HAP-1 (cell line): ENCODE data around the gene SCMH1.

Experiments used
- DNase-seq, 2 experiments: peaks; one replicate each; pipeline ENCODE4 v3.0.0-alpha.2; 2016 to 2020; ENCODE audit warnings: low spot score in 2 of 2
- H3K27me3 ChIP-seq: fragments of 250-450 bp; sonication (Bioruptor Pico); 2 replicates; pipeline ENCODE4 v1.5.1; 2020; ENCODE audit warnings: low read depth, mild to moderate bottlenecking, moderate library complexity
- H3K36me3 ChIP-seq: fragments of 250-450 bp; sonication (Bioruptor Pico); replicated peaks from 2 replicates; pipeline ENCODE4 v1.5.1; 2020; ENCODE audit warnings: mild to moderate bottlenecking
- H3K4me1 ChIP-seq: fragments of 250-450 bp; sonication (Bioruptor Pico); 2 replicates; pipeline ENCODE4 v1.5.1; 2020; ENCODE audit warnings: mild to moderate bottlenecking
- H3K4me3 ChIP-seq: fragments of 250-450 bp; sonication (Bioruptor Pico); 2 replicates; pipeline ENCODE4 v1.5.1; 2020; ENCODE audit warnings: mild to moderate bottlenecking, moderate library complexity
- H3K9me3 ChIP-seq: fragments of 250-450 bp; sonication (Bioruptor Pico); 2 replicates; pipeline ENCODE4 v1.5.1; 2020; ENCODE audit warnings: mild to moderate bottlenecking, moderate library complexity
- in situ Hi-C: fragments of 300-500 bp; cut with MboI; formaldehyde crosslinking; loops from 3 replicates; pipeline ENCODE4 v1.14.3; 2020; ENCODE audit warnings: low sequenced_read_pairs, inconsistent platforms, mixed read lengths

The SCMH1 gene

DNA sequence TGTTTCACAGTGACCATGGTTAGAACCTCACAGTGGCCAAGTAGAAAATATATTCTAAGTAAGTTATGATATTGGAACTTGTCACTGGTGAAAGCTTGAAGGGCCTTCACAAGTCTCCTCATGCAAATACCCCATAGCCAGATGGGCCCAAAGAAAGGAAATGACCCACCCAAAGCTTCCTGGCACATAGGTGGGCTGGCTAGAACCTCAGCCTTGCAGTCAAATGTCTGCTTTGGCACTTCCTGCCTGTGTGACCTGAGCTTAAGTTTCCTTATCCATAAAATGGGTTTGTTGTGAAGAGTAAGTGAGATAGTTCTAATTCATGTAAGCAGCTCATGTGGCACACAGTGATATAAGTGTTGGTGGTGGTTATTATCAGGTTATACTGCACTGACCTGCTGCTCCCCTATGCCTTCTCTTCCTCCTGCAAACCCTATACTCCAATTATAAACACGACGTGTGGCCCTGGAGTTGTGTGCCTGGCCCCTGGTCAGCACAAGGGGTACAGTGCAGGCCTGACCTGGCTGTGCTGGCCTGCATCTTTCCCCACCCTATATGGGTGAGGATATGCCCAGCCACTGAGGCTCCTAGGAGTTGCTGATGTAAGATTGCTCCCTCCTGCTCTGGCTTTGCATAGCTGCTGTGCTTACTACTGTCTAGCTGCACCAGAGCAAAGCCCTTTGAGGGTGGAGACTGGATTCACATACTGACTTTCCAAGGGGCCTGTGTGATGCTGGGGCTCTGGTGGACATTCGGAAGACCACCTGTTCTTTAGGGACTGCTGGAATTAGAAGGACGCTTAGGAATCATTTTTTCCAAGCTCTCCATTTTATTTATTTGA, 215.9 kb downstream of the SCMH1 start:
- peaks cover 20% of the 10 kb centered on the region for H3K36me3 ChIP-seq
- no peaks in the 10 kb centered on the region for H3K4me1 ChIP-seq
- in situ Hi-C loops: no loop called here
- H3K9me3 ChIP-seq: no peaks in the 10 kb centered on the region
- DNase-seq: no peak
- no peak overlapping the region for H3K4me3 ChIP-seq
- H3K27me3 ChIP-seq: no peaks in the 10 kb centered on the region

DNA sequence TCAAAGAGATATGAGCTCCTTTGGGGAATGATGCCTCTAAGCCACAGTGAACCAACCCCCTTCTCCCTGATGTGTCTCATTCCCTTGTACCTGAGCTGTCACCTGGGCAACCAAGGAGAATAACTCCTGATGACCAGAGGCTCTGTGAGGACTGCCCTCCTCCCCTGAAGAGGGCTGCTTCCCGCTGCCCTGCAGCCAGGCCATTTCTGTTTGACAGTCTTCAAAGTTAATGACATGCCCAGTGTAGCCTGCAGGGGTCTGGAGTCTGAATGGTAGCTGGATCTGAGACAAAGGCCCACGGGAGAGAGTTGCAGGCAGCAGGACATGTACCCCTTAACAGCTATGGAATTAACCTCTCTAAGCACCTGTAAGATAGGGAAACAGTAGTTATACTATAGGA, 217.2 kb downstream of the SCMH1 start:
- peaks cover 20% of the 10 kb centered on the region for H3K36me3 ChIP-seq
- DNase-seq: no peak
- H3K4me3 ChIP-seq: no peak overlapping the region
- no peaks in the 10 kb centered on the region for H3K27me3 ChIP-seq
- H3K4me1 ChIP-seq: no peaks in the 10 kb centered on the region
- H3K9me3 ChIP-seq: no peaks in the 10 kb centered on the region
- in situ Hi-C loops: no loop called here

DNA sequence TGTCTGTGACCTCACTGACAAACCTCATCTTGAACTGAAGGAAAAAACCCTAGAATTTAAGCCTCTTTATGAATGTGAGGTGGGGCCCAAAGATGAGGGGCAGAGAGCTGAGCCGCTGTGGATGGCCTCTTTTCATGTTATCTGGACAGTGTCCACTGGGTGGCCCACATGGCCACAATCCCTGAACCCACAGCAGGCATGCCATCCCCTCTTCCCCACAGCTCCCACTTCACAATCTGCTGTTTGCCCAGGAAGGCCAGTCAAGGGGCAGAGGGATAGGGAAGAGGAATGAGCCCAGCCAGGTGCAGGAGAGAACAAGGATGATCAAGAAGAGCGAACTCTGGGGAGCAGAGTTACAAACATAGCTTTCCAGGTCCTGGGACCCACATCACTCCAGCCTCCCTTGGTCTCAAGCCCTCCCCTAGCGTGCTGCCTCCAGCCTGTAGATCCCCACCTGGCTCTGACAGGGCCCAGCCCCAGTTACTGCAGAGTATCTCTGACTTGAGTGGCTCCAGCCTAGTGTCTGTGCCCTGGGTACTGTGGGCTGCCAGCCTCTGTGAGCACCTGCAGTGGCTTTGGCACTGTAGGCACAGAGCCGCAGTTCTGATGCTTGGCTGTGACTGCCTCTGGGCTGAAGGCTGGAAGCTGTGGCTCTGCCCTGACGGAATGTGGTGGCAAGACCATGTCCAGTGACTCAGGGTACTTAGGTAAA, 218.7 kb downstream of the SCMH1 start:
- Histone ChIP-seq H3K9me3 (no peaks in the 10 kb centered on the region), H3K4me1 (no peaks in the 10 kb centered on the region), H3K27me3 (no peaks in the 10 kb centered on the region), H3K36me3 (peaks cover 12% of the 10 kb centered on the region), H3K4me3 (no peak overlapping the region)
- DNase-seq: no peak
- in situ Hi-C loops: no loop called here

DNA sequence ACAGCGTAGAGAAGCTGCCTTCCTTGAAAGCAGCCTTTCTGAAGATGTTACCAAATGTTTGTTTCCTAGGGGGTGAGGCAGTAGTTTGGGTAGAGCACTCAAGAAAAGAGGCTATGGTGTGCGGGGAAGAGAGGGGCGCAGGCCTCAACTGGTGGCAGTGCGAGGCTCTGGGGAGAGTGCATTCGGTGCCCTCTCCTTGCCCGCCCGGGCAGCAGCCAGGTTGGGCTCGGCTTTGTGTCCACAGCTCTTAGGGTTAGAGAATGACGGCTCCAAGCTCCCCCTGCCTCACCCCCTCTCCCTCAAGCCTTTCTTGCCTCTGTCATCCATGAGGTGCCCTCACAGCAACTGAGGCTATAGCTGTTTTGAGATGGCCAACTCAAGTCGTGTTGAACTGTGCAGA, 219.7 kb downstream of the SCMH1 start:
- no peak for DNase-seq
- no peaks in the 10 kb centered on the region for H3K9me3 ChIP-seq
- no peaks in the 10 kb centered on the region for H3K4me1 ChIP-seq
- in situ Hi-C loops: no loop called here
- H3K4me3 ChIP-seq: no peak overlapping the region
- no peaks in the 10 kb centered on the region for H3K27me3 ChIP-seq
- H3K36me3 ChIP-seq: peaks cover 17% of the 10 kb centered on the region

DNA sequence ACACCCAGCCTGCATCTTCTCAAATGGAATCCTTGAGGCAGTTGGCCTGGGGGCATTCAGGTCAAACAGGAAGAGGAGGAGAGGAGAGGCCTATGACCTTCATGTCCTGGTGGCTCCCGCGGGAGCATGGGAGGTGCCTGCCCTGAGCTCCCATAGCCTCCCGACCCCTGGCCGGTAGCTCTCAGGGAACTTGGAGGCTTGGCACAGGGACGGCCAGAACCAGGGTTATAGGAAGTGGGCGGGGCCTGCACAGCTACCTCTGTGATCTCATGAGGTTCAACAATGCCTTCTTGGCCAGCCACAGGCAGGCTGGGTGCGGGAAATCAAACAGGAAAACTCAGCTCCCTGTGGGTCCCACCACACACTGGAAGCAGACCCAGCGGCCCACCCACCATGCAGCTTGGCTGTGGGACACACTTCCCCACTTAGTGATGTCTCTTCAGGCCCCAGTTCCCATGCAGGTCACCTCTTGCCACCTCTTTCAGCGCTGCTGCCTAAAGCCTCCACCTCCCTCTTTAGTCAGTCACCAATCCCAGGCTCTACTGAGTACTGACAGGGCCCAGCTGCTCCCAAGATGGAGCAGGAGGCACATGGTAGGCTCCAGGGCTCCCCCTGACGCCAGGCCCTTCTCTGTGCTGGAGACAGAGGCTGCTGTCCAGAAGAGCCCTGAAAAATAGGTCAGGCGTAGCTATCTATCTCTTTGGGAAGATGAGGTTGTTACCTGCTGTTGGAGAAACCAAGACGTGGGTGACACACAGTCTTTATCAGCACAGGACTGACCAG, 220.4 kb downstream of the SCMH1 start, which contains the start of gene SLFNL1:
TSS of gene SLFNL1 (minus strand) at position 200 of the 783 bp plus-strand sequence. CDS start 1,065 bp downstream, outside the sequence.
- in situ Hi-C loops: no loop called here
- no peaks in the 10 kb centered on the region for H3K9me3 ChIP-seq
- no peaks in the 10 kb centered on the region for H3K4me1 ChIP-seq
- peak in 1 of 2 experiments; percentile 51 for DNase-seq
- H3K36me3 ChIP-seq: peaks cover 19% of the 10 kb centered on the region
- H3K4me3 ChIP-seq: no peak within 1 kb of the TSS
- H3K27me3 ChIP-seq: no peaks in the 10 kb centered on the region

DNA sequence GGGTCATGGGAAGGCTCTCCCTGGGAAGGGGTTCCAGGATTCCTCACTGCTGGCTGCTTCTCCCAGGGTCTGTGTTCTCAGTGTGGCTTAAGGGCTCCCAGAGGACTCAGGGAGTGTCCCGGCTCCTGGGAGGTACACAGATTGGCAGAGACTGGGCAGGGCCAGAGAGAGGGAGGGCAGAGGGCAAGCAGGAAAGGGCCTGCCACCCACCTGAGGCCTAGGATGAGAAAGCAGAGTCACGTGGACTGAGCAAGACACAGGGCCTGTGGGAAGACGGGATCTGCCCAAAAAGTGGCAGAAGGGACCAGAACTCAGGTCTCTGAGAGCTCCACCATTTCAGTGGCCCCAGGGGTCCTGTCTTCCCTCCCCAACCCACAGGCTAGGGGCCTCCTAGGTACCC, 221.5 kb downstream of the SCMH1 start:
- in situ Hi-C loops: no loop called here
- H3K4me1 ChIP-seq: no peaks in the 10 kb centered on the region
- no peaks in the 10 kb centered on the region for H3K9me3 ChIP-seq
- DNase-seq: no peak
- H3K27me3 ChIP-seq: no peaks in the 10 kb centered on the region
- H3K36me3 ChIP-seq: peaks cover 28% of the 10 kb centered on the region
- no peak overlapping the region for H3K4me3 ChIP-seq

DNA sequence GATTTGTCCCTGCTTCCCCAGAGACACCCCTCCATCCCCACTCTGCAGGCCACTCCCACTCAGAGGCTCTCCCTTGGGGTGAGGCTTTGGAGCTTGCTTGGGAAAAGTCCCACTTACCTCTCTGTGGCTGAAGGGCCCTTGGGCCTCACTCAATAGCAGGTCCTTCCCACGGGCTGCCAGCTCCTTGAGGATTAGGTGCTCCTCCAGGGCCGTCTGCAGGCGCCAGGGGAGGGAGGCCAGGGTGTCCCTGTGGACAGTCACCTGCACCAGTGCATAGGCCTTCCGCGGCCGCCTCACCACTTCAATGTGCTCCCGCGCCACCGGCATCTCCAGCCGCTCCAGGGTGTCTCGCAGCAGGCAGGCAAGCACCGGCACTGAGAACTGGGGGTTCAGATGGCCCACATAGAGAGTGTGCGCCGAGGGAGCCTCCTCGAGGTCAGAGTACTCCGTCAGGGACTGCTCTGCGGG, 222.0 kb downstream of the SCMH1 start:
- DNase-seq: no peak
- Histone ChIP-seq H3K9me3 (no peaks in the 10 kb centered on the region), H3K4me1 (no peaks in the 10 kb centered on the region), H3K4me3 (no peak overlapping the region), H3K27me3 (no peaks in the 10 kb centered on the region), H3K36me3 (peaks cover 32% of the 10 kb centered on the region)
- in situ Hi-C loops: no loop called here

DNA sequence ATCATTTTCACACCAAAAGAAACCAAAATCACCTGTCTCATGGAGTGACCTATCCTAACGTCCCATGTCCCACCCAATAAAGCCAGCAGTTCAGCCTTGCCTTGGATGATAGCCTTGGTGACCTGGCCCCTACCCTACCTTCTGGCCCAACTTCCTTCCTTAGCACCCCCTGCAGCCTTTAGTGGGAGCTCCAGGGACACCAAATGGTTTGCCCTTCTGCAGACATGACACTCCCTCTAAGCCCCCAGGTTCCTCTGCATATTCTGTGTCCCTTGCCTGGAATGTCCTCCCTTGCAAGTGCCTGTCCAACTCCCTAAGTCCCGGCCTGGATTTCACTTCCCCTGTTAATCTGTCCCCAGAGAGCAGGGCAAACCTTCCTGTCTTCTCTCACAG, 222.8 kb downstream of the SCMH1 start:
- in situ Hi-C loops: no loop called here
- Histone ChIP-seq H3K4me1 (no peaks in the 10 kb centered on the region), H3K36me3 (peaks cover 35% of the 10 kb centered on the region), H3K27me3 (no peaks in the 10 kb centered on the region), H3K4me3 (no peak overlapping the region), H3K9me3 (no peaks in the 10 kb centered on the region)
- DNase-seq: no peak

DNA sequence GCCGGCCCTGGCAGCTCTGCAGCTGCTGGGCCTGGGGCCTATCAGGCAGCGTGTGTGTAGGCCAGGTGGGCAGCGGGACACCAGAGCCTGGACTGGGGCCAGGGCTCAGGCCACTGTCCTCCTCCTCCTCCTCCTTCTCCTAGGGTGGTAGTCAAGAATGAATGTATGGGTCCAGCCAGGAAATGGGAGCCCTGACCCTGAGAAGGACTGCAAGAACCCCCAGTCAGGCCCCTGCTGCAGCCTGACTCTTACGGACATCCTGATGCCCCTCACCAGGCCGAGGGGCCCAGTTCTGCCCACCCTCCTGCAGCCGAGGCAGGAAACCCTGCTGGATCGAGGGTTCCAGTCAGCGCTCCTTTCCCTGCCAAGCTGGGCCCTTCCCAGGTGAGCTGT, 224.1 kb downstream of the SCMH1 start:
- DNase-seq: no peak

DNA sequence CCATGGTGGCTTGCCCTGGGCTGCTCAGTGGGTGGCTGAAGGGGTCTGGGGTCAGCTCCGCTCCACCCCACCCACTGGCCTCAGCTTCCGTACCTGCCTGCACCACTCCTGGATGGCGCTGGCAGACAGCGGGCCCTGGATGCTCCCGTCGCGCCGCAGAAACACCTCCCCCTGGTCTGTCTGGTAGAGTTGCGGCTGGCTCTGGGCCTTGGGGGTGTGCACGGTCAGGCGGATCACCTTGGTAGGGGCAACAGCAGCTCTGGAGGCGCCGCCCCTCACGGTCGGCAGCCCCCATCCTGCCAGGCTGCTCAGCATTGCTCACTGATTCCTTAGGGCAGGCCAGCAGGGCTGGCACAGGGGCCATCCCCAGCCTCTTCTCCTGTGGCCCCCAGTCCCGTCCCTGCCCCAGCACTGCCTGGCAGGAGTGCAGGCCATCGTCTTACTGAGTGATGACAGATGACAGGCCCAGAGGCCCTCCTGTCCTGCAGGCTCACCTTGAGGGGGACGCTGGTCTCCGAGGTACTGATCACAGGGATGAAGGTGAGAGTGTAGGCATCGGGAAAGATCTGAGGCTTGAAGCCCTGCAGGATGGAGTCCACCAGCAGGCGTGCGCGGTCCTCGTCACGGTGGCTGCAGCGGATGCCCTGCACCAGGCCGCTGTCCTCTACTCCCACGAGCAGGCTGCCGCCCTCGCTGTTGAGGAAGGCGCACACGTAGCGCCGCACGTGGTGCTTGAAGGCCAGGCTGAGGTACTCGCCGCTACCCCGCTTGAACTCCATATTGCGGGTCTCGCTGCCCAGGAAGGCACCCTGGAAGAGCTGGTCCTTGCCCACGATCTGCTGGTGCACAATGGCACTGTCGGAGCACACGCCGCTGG, 224.7 kb downstream of the SCMH1 start:
- in situ Hi-C loops: no loop called here
- Histone ChIP-seq H3K4me1 (no peaks in the 10 kb centered on the region), H3K36me3 (peaks cover 54% of the 10 kb centered on the region), H3K9me3 (no peaks in the 10 kb centered on the region), H3K4me3 (no peak overlapping the region), H3K27me3 (no peaks in the 10 kb centered on the region)
- no peak for DNase-seq

More for the DNA sequence above, 224.1 kb downstream of the SCMH1 start:
- in situ Hi-C loops: no loop called here
- Histone ChIP-seq H3K4me1 (no peaks in the 10 kb centered on the region), H3K9me3 (no peaks in the 10 kb centered on the region), H3K36me3 (peaks cover 48% of the 10 kb centered on the region), H3K4me3 (no peak overlapping the region), H3K27me3 (no peaks in the 10 kb centered on the region)

DNA sequence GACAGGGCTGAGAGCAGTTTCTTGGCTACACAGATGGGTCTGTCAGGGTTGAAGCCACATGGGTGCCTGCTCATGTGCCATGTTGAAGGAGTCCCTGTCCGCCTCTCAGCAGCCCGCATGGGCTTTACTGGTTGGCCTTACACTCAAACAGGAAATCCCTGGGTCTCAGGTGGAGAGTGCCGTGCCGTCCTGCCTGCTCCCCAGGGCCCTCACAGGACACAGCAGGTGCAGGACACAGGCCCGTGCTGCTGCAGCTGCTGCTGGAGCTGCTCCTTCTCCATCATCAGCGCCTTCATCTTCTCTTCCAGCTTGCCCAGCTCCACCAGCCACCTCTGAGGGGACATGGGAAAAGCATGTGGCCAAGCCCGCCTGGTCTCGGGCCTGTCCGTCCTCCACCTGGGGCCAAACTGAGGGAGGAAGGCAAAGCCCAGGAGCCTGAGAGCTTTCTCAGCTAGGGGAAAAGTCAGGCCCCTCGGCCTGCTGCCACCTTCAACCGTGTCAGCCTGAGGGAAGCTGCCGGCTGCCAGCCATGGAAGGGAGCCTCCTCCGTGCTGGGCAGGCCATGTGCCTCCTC, 226.1 kb downstream of the SCMH1 start:
- Histone ChIP-seq H3K36me3 (peaks cover 68% of the 10 kb centered on the region), H3K4me1 (no peaks in the 10 kb centered on the region), H3K9me3 (no peaks in the 10 kb centered on the region), H3K27me3 (no peaks in the 10 kb centered on the region), H3K4me3 (no peak overlapping the region)
- in situ Hi-C loops: no loop called here
- no peak for DNase-seq

DNA sequence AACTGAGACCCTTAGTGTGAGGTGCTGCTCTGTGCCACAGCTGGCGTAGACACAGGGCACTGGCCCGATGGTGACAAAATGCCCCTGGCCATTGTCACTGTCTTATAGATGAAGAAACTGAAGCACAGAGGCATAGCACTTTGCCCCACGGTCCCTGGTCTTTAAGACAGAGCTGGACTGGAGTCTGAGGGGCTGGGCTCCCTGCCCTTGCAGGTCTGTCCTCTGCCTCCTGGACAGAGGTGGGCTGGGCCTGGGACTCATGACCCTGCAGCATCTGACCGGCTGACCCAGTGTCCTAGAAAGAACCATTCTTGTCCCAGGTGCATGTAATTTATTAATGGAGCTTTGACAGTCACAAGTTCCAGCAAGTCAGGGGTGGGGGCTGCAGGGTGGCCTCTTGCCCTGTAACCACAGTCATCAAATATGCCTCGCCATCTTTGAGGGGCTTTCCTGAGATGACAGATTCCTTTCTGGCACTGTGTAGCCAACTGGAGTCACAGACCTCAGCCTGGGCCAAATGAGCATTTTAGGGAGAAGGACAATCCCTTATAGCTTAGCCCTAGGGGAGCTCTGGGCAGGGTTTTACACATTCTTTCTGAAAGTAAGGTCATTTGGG, 226.7 kb downstream of the SCMH1 start:
- no peaks in the 10 kb centered on the region for H3K9me3 ChIP-seq
- no peaks in the 10 kb centered on the region for H3K27me3 ChIP-seq
- no peak overlapping the region for H3K4me3 ChIP-seq
- H3K4me1 ChIP-seq: no peaks in the 10 kb centered on the region
- H3K36me3 ChIP-seq: peaks cover 74% of the 10 kb centered on the region
- DNase-seq: no peak
- in situ Hi-C loops: no loop called here
